BE2C (cell line): ENCODE measurements around the gene PCSK5.
"Not testable (repeated sequence)": the region's sequence is repeated elsewhere in the genome, so short reads cannot be mapped to it uniquely, and the experiment has no call there.

Experiments
- DNase-seq: peaks from one replicate; pipeline ENCODE4 v3.0.0-alpha.2; 2020
- H3K27me3 ChIP-seq: fragments of 250-450 bp; sonication (Bioruptor Pico); 2 replicates; pipeline ENCODE4 v1.5.1; 2020; ENCODE audit warnings: mild to moderate bottlenecking
- H3K36me3 ChIP-seq: fragments of 250-450 bp; sonication (Bioruptor Pico); 2 replicates; pipeline ENCODE4 v1.5.1; 2020; ENCODE audit warnings: mild to moderate bottlenecking
- H3K4me1 ChIP-seq: fragments of 250-450 bp; sonication (Bioruptor Pico); 2 replicates; pipeline ENCODE4 v1.5.1; 2020
- H3K4me3 ChIP-seq: 2 replicates; pipeline ENCODE4 v1.5.1; 2011; ENCODE audit warnings: low read depth, low read length
- H3K9me3 ChIP-seq: fragments of 250-450 bp; sonication (Bioruptor Pico); 2 replicates; pipeline ENCODE4 v1.5.1; 2020
- TF ChIP-seq, protein P1 (sequence below): IDR thresholded peaks from 2 replicates; pipeline ENCODE4 v1.5.1; 2012; ENCODE audit warnings: mild to moderate bottlenecking, low read depth, low read length

PCSK5 gene

DNA sequence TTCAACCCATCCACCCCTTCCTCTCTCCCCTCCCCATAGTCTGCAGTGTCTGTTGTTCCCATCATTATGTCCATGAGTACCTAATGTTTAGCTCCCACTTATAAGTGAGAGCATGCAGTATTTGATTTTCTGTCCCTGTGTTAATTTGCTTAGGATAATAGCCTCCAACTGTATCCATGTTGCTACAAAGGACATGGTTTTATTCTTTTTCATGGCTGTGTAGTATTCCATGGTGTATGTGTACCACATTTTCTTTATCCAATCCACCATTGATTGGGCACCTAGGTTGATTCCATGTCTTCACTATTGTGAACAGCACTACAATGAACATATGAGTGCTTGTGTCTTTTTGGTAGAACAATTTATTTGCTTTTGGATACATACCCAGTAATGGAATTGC, 187.1 kb downstream of the PCSK5 start:
- Histone ChIP-seq H3K27me3 (peaks cover 3% of the 10 kb centered on the region; the same call in 1 of the 2 replicates), H3K4me1 (no peaks in the 10 kb centered on the region), H3K36me3 (no peaks in the 10 kb centered on the region), H3K4me3 (no peak overlapping the region), H3K9me3 (no peaks in the 10 kb centered on the region; the same call in 1 of the 2 replicates)
- TF ChIP-seq, protein P1, sequence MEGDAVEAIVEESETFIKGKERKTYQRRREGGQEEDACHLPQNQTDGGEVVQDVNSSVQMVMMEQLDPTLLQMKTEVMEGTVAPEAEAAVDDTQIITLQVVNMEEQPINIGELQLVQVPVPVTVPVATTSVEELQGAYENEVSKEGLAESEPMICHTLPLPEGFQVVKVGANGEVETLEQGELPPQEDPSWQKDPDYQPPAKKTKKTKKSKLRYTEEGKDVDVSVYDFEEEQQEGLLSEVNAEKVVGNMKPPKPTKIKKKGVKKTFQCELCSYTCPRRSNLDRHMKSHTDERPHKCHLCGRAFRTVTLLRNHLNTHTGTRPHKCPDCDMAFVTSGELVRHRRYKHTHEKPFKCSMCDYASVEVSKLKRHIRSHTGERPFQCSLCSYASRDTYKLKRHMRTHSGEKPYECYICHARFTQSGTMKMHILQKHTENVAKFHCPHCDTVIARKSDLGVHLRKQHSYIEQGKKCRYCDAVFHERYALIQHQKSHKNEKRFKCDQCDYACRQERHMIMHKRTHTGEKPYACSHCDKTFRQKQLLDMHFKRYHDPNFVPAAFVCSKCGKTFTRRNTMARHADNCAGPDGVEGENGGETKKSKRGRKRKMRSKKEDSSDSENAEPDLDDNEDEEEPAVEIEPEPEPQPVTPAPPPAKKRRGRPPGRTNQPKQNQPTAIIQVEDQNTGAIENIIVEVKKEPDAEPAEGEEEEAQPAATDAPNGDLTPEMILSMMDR = no peak
- DNase-seq = no peak

GRCh38 chr9:76081281-76081680, 190.8 kb downstream of the PCSK5 start:
- H3K9me3 ChIP-seq, H3K4me1 ChIP-seq, H3K36me3 ChIP-seq, DNase-seq, H3K4me3 ChIP-seq: not testable (repeated sequence)
- peaks cover 12% of the 10 kb centered on the region for H3K27me3 ChIP-seq

DNA sequence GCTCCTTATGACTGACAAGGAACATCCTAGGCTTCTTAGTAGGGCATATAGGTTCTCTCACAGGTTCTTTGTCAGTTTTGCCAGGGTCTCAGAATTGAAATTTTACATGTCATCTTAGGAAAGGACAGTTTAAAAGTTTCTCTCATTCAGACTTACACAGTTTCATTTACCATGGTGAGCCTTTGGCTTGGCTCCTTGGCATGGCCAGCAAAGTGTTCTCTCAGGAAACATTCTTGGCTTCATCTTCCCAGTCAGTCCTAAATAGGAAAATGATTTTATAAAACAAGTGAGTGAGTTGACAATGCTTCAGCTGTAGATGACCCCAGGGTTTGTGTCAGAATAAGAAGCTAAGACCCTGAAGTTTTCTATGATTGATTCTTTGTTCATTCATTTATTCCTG, 191.6 kb downstream of the PCSK5 start:
- Histone ChIP-seq H3K4me1 (no peaks in the 10 kb centered on the region), H3K9me3 (no peaks in the 10 kb centered on the region; the same call in 1 of the 2 replicates), H3K36me3 (no peaks in the 10 kb centered on the region), H3K4me3 (no peak overlapping the region), H3K27me3 (peaks cover 18% of the 10 kb centered on the region)
- DNase-seq = no peak
- TF ChIP-seq, protein P1 = no peak

- no peaks in the 10 kb centered on the region for H3K36me3 ChIP-seq
- no peak overlapping the region for H3K4me3 ChIP-seq
- TF ChIP-seq, protein P1 = no peak
- DNase-seq = no peak
- peaks cover 45% of the 10 kb centered on the region for H3K27me3 ChIP-seq
- no peaks in the 10 kb centered on the region for H3K9me3 ChIP-seq
- no peaks in the 10 kb centered on the region for H3K4me1 ChIP-seq
These were observed 195.1 kb downstream of the PCSK5 start for GRCh38 chr9:76085596-76085995.

GRCh38 chr9:76086539-76086938, 196.1 kb downstream of the PCSK5 start:
- H3K27me3 ChIP-seq = peaks cover 54% of the 10 kb centered on the region
- TF ChIP-seq, protein P1 = no peak
- H3K4me3 ChIP-seq = no peak overlapping the region
- no peaks in the 10 kb centered on the region for H3K9me3 ChIP-seq
- H3K36me3 ChIP-seq = no peaks in the 10 kb centered on the region
- no peak for DNase-seq
- no peaks in the 10 kb centered on the region for H3K4me1 ChIP-seq

DNA sequence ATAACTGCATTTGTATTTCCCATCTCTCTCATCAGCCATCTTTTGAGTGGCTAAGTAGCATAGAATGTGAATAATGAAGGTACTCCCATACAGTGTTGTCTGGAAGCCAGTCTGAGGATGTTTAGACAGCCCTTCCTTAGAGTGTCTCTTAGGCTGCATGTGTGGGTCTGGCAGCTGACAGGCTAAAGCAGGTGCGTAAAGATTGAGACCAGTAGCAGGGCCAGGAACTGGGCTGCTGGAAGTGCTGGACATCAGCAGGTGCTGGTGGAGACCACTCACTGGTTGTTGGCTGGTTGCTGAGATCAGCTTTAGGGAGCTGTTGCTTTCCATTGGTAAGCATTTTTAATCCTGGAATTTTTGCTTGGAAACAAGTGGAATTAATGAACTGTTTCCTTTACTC, 197.5 kb downstream of the PCSK5 start:
- Histone ChIP-seq H3K27me3 (peaks cover 57% of the 10 kb centered on the region), H3K36me3 (no peaks in the 10 kb centered on the region), H3K4me1 (no peaks in the 10 kb centered on the region), H3K4me3 (no peak overlapping the region), H3K9me3 (no peaks in the 10 kb centered on the region)
- TF ChIP-seq, protein P1 = no peak
- no peak for DNase-seq

DNA sequence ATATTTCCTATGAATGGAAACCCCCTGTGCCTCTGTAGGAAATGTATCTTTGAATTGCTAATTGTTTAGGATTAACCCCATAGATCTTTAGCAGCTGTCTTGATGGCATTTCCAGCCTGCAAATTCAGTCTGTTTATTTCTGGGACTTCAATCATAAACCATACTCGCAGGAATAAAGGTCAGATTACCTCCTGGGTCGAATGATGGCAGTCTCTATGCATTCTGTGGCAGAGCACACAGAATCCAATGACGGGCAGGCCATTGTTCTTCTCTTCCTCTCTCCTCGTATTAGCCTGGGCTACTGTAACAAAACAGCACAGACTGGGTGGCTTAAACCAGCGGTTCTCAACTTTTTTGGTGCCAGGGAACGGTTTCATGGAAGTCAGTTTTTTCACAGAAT, 199.9 kb downstream of the PCSK5 start:
- DNase-seq = no peak
- TF ChIP-seq, protein P1 = no peak

More for the DNA sequence above, 199.9 kb downstream of the PCSK5 start:
- no peaks in the 10 kb centered on the region for H3K36me3 ChIP-seq
- H3K9me3 ChIP-seq = no peaks in the 10 kb centered on the region
- H3K4me1 ChIP-seq = no peaks in the 10 kb centered on the region
- H3K4me3 ChIP-seq = no peak overlapping the region
- peaks cover 52% of the 10 kb centered on the region for H3K27me3 ChIP-seq
